Cardiac fibroblast (primary cell): Measurements from ENCODE around the gene GP1BA.
"Not testable (repeated sequence)": the region's sequence is repeated elsewhere in the genome, so short reads cannot be mapped to it uniquely, and the experiment has no call there.

Experiments
- DNase-seq, 2 donors: peaks; one replicate each; pipeline versions ENCODE4 v3.0.0 to v3.0.0-alpha.2; 2010; ENCODE audit warnings: low read depth in 2 of 2
- H3K4me3 ChIP-seq, 2 donors: replicated peaks in 1 of 2; 1 replicate in 1 of 2; 2 replicates in 1 of 2; pipeline ENCODE4 v1.5.1; 2011; ENCODE audit warnings: low read depth in 2 of 2, low read length in 2 of 2, mild to moderate bottlenecking in 2 of 2, moderate library complexity in 1 of 2
- TF ChIP-seq, protein P1 (sequence below): IDR thresholded peaks from one replicate; pipeline ENCODE4 v1.5.1; 2011; ENCODE audit warnings: low read depth, mild to moderate bottlenecking, low read length, inconsistent platforms

Gene GP1BA

DNA sequence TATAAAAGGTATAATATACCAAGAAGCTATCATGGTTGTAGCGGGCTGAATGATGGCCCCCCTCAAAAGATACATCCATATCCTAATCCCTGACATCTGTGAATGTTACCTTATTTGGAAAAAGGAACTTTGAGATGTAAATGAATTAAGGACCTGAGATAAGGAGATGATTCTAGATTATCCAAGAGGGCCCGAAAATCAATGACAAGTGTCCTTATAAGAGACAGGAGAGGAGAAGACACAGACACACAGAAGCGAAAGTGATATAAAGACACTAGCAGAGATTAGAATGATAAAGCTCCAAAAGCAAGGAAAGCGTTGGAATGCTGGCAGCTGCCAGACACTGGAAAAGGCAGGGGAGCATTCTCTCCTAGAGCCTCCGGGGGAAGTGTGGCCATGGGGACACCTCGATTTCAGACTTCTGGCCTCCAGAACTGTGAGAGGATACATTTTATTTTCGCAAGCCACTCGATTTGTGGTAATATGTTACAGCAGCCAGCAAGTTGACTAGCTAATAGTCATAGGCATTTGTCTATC lies 12.5 kb upstream of the GP1BA start:
- TF ChIP-seq, protein P1, sequence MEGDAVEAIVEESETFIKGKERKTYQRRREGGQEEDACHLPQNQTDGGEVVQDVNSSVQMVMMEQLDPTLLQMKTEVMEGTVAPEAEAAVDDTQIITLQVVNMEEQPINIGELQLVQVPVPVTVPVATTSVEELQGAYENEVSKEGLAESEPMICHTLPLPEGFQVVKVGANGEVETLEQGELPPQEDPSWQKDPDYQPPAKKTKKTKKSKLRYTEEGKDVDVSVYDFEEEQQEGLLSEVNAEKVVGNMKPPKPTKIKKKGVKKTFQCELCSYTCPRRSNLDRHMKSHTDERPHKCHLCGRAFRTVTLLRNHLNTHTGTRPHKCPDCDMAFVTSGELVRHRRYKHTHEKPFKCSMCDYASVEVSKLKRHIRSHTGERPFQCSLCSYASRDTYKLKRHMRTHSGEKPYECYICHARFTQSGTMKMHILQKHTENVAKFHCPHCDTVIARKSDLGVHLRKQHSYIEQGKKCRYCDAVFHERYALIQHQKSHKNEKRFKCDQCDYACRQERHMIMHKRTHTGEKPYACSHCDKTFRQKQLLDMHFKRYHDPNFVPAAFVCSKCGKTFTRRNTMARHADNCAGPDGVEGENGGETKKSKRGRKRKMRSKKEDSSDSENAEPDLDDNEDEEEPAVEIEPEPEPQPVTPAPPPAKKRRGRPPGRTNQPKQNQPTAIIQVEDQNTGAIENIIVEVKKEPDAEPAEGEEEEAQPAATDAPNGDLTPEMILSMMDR: no peak
- DNase-seq: no peak

DNA sequence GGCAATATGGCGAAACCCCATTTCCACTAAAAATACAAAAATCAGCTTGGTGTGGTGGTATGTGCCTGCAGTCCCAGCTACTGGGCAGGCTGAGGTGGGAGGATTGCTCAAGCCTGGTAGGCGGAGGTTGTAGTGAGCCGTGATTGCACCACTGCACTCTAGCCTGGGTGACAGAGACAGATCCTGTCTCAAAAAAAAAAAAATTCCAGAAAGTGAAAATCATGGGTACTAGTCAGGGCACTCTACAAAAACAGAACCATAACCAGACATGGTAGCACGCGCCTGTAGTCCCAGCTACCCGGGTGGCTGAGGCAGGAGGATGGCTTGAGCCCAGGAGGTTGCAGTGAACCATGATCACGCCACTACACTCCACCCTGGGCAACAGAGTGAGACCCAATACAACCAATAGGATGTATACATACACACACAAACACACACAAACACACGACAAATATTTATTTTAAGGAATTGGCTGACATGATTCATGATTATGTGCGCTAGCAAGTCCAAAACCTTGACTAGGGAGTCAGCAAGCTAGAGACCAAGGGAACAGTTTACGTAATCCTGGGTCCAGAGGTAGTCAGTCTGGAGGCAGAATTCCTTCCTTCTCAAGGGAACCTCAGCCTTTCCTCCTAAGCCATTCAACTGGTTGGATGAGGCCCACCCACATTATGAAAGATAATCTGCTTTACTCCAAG lies 11.6 kb upstream of the GP1BA start:
- DNase-seq: peak; percentile 46 to 65
- no peak overlapping the region for H3K4me3 ChIP-seq
- TF ChIP-seq, protein P1: no peak

More for the DNA sequence above, 12.5 kb upstream of the GP1BA start:
- no peak overlapping the region for H3K4me3 ChIP-seq

DNA sequence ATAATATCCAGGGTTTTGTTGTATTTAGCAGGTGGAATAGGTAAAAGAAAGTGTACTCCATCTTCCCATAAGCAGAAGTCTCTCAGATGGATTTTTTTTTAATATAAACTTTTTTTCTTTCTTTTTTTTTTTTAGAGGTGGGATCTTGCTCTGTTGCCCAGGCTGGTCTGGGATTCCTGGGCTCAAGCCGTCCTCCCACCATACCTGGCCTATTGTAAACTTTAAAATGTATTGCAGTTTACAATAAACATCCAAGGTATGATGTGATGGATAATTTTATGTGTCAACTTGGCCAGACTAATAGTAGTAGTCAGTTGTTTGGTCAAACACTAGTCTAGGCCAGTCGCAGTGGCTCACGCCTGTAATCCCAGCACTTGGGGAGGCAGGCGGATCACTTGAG lies 10.8 kb upstream of the GP1BA start:
- no peak overlapping the region for H3K4me3 ChIP-seq
- TF ChIP-seq, protein P1: no peak
- DNase-seq: no peak

DNA sequence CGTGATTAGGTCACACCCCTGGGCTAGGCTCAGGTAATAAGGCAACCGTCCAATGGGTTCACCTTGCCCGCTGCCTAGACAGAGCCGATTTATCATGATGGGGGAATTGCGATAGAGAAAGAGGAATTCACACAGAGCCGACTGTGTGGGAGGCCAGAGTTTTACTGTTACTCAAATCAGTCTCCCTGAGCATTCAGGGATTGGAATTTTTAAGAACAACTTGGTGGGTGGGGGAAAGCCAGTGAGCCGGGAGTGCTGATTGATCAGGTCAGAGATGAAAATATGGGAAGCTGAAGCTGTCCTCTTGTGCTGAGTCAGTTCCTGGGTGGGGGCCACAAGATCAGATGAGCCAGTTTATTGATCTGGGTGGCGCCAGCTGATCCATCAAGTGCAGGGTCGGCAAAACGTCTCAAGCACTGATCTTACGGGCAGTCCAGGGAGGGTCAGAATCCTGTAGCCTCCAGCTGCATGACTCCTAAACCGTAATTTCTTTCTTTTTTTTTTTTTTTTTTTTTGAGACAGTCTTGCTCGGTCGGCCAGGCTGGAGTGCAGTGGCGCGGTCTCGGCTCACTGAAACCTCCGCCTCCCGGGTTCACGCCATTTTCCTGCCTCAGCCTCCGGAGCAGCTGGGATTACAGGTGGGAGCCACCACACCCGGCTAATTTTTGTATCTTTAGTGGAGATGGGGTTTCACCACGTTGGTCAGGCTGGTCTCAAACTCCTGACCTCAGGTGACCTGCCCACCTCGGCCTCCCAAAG lies 5.3 kb upstream of the GP1BA start:
- DNase-seq, H3K4me3 ChIP-seq: not testable (repeated sequence)

DNA sequence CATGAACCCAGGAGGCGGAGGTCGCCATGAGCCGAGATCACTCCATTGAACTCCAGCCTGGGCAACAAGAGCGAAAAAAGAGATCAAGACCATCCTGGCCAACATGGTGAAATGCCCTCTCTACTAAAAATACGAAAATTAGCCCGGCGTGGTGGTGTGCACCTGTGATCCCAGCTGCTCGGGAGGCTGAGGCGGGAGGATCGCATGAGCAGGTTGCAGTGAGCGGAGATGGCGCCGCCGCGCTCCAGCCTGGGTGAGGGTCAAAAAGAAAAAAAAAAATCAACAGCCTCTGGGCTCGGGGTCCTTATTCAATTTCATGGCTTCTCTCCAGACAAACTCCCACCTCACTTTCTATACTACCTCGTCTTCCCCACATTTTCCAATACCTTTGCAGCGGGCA lies 3.2 kb upstream of the GP1BA start:
- TF ChIP-seq, protein P1: no peak
- DNase-seq: no peak
- no peak overlapping the region for H3K4me3 ChIP-seq

DNA sequence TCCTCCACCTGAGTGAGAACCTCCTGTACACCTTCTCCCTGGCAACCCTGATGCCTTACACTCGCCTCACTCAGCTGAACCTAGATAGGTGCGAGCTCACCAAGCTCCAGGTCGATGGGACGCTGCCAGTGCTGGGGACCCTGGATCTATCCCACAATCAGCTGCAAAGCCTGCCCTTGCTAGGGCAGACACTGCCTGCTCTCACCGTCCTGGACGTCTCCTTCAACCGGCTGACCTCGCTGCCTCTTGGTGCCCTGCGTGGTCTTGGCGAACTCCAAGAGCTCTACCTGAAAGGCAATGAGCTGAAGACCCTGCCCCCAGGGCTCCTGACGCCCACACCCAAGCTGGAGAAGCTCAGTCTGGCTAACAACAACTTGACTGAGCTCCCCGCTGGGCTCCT lies 679 bp downstream of the GP1BA start:
- DNase-seq: no peak
- TF ChIP-seq, protein P1: no peak
- H3K4me3 ChIP-seq: no peak overlapping the region

DNA sequence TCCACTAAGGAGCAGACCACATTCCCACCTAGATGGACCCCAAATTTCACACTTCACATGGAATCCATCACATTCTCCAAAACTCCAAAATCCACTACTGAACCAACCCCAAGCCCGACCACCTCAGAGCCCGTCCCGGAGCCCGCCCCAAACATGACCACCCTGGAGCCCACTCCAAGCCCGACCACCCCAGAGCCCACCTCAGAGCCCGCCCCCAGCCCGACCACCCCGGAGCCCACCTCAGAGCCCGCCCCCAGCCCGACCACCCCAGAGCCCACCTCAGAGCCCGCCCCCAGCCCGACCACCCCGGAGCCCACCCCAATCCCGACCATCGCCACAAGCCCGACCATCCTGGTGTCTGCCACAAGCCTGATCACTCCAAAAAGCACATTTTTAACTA lies 1.6 kb downstream of the GP1BA start:
- TF ChIP-seq, protein P1: no peak
- no peak for DNase-seq
- H3K4me3 ChIP-seq: no peak overlapping the region
